ENCODE results near the gene RCC1.
"Not testable (repeated sequence)": the region's sequence is repeated elsewhere in the genome, so short reads cannot be mapped to it uniquely, and the experiment has no call there.

The RCC1 gene

GRCh38 chr1:28551381-28551780, 45.5 kb downstream of the RCC1 start:
- no peak for DNase-seq

- peak; percentile 97 to 99 for DNase-seq
Observed at GRCh38 chr1:28552758-28553663, 47.2 kb downstream of the RCC1 start, which contains the start of gene TRNAU1AP. TRNAU1AP (plus strand) TSS chr1:28553085; CDS start chr1:28553111, 26 bp downstream.

GRCh38 chr1:28560886-28561285, 55.0 kb downstream of the RCC1 start:
- DNase-seq = no peak

GRCh38 chr1:28564310-28564709, 58.5 kb downstream of the RCC1 start:
- no peak for DNase-seq

- no peak for DNase-seq
Observed at GRCh38 chr1:28565040-28565439, 59.2 kb downstream of the RCC1 start.

GRCh38 chr1:28565726-28566125, 59.9 kb downstream of the RCC1 start:
- DNase-seq = no peak

- no peak for DNase-seq
Observed at GRCh38 chr1:28566931-28567330, 61.1 kb downstream of the RCC1 start.

- DNase-seq = no peak
Observed at GRCh38 chr1:28571911-28572310, 66.1 kb downstream of the RCC1 start.

GRCh38 chr1:28572891-28573290, 67.0 kb downstream of the RCC1 start:
- DNase-seq = not testable (repeated sequence)

GRCh38 chr1:28573564-28573963, 67.7 kb downstream of the RCC1 start:
- DNase-seq = no peak

GRCh38 chr1:28577052-28577678, 71.3 kb downstream of the RCC1 start:
- peak; percentile 71 to 75 for DNase-seq

GRCh38 chr1:28577738-28578536, 72.1 kb downstream of the RCC1 start:
- DNase-seq = peak; percentile 63 to 64

GRCh38 chr1:28578696-28579218, 72.9 kb downstream of the RCC1 start:
- peak in 1 of 2 experiments; percentile 39 for DNase-seq

- no peak for DNase-seq
Observed at GRCh38 chr1:28579401-28579800, 73.6 kb downstream of the RCC1 start.

- peak; percentile 62 to 69 for DNase-seq
Observed at GRCh38 chr1:28580722-28581530, 75.1 kb downstream of the RCC1 start.

- peak; percentile 93 to 97 for DNase-seq
Observed at GRCh38 chr1:28581531-28582247, 75.8 kb downstream of the RCC1 start.

GRCh38 chr1:28582248-28582615, 76.4 kb downstream of the RCC1 start:
- no peak for DNase-seq

GRCh38 chr1:28586585-28587391, 80.9 kb downstream of the RCC1 start:
- DNase-seq = not testable (repeated sequence)
